ENCODE results near the gene KCNB1. TPM values are rescaled to one million over a fixed set of nuclear protein-coding genes. Genes with fewer than 3 reads are reported as not detected.

KCNB1 gene
- not detected in 2 replicates for total RNA-seq (2014; rRNA removed; shearing (Covaris generic))

- no peak for DNase-seq (ENCODE audit: low spot score)
Measured at GRCh38 chr20:49482621-49483017, at the start of gene KCNB1. TSS of gene KCNB1 (minus strand) at chr20:49482668. CDS start at chr20:49482480, 188 bp downstream.

- no peak for DNase-seq (ENCODE audit: low spot score)
Measured at GRCh38 chr20:49529470-49529869, 47.0 kb upstream of the KCNB1 start.

DNA sequence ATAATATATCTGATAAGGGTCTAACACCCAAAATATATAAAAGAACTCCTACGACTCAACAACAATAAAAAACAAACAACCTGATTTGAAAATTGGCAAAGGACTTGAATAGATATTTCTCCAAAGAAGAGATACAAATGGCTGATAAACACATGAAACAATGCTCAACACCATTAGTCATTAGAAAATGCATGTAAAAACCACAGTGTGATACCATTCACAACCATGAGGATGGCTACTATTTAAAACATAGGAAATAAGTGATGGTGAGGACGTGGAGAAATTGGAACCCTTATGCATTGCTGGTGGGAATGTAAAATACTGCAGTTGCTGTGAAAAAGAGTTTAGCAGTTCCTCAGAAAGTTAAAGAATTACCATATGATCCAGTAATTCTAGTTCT lies 44.1 kb upstream of the KCNB1 start:
- no peak for DNase-seq (ENCODE audit: low spot score)

DNA sequence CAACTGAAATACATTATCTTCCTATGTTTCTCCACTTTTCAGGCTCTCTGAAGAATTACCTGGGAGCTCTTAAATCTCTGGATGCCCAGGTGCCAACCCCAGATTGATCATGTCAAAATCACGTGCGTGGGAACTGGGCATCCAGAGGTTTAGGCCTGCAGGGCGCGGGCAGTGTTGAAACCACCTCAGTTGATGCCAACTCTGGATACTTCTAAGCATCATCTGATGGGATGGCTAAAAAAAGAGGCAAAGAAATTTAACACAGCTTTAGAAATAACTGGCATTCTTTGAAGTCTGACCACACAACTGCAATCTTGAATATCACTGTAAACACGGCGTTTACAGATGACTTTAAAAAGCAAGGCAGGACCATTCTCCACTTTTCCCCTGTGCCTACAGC lies 43.6 kb upstream of the KCNB1 start:
- no peak for DNase-seq (ENCODE audit: low spot score)

DNA sequence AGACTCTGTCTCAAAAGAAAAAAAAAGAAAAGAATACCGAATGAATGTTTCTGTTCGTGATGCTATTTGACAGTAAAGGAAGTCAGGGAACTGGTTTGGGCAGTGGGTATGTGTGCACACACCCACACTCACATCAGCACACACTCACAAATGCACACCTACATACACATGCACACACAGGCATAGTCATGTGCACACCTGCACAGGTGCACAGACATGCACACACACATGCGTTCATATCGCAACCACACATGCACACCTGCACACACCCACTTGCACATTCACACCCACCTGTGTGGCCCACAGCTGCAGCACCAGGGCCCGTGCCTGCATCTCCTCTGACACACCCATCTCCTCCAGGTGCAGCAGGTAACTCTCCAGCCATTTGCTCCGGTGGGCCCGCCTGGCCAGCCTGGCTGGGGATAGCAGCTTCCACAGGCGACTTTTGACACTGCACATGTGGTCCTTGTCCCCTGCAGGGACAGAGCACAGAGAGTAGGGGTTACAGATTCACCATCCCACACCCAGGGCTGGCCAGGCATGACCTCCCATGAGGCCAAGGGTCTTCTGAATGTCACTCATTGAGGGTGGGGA lies 41.4 kb upstream of the KCNB1 start:
- no peak for DNase-seq (ENCODE audit: low spot score)

DNA sequence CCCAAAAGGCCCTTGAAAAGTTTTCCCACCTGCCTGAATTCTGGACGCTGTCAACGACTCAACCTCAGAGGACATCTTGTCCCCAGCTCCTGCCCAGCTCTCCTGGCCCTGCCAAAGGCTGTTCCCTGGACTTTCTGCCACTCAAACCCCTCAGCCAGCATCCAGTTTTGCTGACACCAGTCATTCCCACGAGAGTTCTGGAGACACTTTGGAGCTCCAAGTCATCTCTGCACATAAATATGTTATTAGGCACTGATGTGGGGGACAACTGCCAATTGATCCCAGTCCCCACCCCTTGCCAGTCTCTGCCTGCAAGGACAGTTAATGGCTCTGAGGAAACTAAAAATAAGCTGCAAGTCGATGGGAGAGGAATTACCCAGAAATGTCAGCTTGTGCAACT lies 38.9 kb upstream of the KCNB1 start:
- no peak for DNase-seq (ENCODE audit: low spot score)

DNA sequence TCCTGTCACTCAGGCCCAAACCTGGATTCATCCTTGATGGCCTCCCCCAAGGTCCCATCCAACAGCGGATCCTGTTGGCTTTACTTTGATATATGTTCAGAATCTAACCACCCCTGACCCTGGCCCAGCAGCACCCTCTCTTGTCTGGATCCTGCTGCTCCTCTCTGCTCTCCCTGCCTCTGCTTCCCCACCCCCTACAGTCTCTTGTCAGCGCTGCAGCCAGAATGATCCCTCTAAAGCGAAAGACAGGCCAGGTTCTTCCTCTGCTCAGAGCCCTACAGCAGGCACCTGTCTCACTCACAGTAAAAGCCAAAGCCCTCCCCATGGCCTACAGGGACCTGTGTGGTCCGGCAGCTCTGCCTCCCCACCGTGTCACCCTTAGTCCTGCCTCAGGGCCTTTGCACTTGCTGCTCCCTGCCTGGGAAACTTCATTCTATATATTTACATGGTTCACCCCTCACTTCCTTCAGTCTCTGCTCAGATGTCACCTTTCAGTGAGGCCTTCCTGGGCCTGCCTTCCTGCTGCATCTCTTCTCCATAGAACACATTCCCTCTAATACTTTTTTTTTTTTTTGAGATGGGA lies 37.4 kb upstream of the KCNB1 start:
- DNase-seq (ENCODE audit: low spot score), result no peak

DNA sequence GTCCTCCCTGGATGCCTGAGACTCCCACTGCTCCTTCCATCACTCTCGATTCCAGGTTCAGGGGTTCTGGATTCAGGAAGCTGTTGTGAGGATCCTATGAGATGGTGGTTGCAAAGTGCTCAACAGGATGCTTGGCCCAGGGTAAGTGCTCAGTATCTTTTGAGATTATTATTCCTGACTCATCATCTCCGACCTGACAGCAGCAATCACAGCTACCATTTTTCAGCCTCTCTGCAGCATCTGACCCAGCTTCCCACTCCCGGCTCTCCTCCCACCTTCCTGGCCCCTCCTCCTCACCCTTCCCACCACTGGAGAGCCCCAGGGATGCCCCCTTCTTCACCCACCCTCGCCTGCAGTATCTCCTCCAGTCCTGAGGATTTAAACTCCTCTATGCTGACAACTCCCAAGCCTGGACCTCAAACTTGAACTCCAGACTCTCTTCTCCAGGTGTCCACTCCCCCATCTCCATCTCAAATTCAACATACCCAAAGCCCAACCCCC lies 36.8 kb upstream of the KCNB1 start:
- no peak for DNase-seq (ENCODE audit: low spot score)

DNA sequence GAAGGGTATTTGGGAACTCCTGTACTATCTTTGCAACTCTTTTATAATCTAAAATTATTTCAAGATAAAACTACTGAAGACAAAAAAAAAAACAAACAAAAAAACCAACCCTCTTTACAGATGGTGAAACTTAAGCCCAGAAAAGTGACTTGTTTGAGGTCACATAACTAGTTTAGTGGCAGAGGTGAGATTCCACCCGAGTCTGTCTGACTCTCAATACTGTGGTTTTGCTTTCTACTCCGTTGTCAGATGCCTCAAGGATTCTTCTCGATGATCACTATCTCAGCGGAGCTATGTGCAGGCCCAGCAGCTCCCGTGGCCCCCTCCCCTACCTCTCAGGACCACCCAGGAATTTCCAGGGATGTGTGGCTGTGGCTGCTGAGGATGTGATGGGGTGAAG lies 36.1 kb upstream of the KCNB1 start:
- DNase-seq (ENCODE audit: low spot score), result no peak

- DNase-seq (ENCODE audit: low spot score), result no peak
Measured at GRCh38 chr20:49517805-49518100, 35.3 kb upstream of the KCNB1 start.

DNA sequence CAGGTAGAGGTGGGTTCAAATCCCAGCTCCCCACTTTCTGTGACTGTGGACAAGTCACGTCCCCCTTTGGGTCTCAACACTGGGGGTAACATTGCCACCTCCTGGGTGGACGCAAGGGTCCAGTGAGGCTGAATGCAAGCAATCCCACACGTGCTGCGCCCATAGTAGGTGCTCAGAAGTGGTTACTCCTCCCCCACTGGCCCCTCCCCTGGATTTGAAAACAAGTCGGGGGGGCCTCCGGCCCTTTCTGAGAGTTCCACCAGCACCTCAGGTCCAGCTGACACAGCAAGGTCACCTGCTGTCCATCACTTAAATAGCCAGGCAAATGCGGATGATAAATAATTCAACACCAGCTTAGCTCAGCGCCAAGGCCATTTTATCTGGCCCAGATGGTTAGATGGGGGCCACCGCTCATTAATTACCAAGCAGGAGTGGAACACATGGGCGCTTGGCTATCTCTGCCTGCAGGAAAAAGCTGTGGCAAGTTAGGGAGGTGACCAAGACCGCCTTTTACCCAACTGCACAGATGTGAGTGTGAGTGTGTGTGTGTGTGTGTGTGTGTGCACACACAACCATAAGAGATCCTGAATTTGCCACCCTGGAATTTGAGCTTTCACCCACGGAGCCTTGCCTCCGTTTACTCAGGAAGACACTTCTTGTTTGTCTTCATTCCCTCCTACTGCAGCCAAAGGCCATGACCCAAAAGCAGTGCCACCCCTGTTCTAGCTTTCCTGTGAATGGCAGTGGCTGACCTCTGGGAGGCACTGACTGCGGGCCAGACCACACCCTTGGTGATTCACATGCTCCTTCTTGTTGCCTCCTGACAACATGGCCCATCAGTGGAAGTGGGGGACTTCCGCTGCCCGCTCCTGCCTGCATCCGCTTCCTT lies 34.7 kb upstream of the KCNB1 start:
- no peak for DNase-seq (ENCODE audit: low spot score)

DNA sequence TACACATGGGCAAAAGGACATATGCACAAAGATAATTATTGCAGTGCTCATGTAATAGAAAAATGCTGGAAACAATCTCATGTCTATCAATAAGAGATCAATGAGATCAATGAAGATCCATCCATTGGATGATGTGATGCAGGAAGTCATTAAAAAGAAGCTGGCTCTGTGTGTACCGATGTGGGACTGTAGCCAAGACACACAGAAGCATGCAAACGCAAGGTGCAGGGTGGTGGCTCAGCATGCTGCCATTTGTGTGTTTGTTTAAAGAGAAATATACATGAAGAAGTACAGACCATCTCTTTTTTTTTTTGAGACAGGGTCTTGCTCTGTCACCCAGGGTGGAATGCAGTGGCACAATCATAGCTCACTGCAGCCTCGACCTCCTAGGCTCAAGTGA lies 33.1 kb upstream of the KCNB1 start:
- peak; percentile 39 for DNase-seq (ENCODE audit: low spot score)

DNA sequence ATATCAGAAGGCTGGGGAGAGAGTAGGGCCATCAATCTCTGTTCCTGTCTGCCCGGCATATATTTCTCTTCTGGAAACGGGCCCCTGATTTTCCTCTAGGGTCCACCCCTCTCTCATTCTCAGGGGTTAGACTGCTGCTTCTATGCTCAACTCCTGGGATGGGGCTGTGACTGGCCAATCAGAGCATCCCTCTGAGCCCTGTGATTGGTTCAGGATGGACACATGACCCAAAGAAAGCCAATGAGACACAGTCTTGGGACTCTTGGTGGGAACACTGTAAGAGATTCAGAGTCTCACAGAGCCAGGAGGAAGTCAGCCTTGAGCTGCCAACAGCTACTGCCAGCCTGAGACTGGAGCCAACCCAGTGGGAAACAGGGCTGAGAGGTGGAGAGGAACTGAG lies 31.0 kb upstream of the KCNB1 start:
- DNase-seq (ENCODE audit: low spot score), result peak; percentile 23

DNA sequence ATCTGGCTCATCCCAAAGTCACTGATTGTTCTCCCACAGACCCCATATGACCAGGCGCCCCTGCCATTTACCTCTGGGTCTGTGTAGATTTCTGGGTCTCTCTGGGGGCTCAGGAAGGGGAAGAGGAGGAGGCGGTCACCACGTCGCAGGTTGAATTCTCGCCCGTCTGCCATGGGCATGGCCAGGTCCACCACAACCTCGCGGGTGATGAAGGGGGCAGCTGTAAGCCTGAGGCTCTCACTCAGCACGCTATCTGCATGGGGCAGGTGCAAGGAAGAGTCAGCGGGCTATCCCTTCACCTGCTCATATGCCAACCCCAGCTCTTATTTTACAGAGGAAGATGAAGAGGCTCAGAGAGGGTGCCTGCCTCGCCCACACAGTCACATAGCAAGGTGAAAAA lies 30.5 kb upstream of the KCNB1 start:
- DNase-seq (ENCODE audit: low spot score), result no peak

- no peak for DNase-seq (ENCODE audit: low spot score)
Measured at GRCh38 chr20:49511788-49512525, 29.5 kb upstream of the KCNB1 start.

DNA sequence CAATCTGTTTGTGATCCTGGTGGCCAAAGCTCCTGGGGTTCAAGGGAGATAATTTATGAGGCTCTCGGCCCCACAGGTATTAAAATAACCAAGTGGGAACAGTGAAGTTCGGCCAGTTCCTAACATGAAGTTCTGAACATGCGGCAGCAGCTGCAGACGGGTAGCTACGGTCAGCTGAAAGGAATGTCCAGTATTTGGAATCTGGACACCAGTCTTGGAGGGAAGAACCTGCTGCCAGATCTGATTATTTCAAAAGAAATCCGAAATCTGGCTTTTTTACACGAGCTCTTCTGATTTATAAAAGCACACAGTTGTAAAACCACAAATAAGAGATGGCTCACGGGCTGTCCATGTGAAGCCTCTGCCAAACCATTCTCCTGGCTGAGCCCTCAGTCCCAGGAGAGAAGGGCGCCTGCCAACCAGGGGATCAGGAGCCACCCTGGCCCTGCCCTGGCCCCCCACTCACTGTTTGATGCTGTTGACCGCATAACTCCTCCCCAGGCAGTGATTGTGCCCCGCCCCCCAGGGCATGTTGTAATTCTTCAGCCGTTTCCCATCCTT lies 28.2 kb upstream of the KCNB1 start:
- no peak for DNase-seq (ENCODE audit: low spot score)

DNA sequence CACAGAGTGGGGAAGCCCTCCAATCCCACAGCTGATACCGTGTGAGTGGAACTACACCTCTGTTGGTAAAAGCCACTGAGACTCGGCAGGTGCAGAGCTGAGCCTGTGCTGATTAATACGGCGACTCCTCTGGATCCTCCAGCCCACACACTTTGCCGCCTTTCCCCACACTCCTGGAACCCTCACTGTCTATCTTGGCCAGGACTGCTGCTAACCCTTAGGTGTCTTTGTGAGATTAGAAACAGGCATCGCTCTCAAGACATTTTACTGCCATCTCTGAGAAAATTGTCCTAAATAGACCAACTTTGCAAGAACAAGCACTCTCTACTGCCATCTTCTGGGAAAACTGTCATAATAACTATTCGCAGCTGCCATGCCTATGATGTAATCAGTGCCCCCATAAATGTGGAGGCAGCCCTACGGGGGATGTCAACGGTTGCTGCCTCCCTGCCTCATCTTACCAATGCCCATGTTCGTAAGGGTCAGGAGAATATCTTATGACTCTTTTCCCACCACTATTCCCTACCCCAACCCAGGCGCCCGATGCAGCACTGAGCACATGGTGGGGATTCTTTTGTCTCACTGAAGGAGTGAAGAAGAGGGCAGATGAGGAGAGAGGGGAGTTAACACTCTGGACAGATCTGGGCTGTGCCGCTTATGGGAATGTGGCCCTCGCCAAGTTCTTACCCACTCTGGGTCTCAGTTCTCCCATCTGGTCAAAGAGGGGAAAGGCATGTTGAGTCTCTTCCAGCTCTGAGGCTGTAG lies 26.1 kb upstream of the KCNB1 start:
- DNase-seq (ENCODE audit: low spot score), result peak; percentile 77

GRCh38 chr20:49507741-49508434 lies 25.4 kb upstream of the KCNB1 start:
- DNase-seq (ENCODE audit: low spot score), result no peak

GRCh38 chr20:49505518-49505917 lies 23.1 kb upstream of the KCNB1 start:
- DNase-seq (ENCODE audit: low spot score), result no peak

GRCh38 chr20:49503176-49503575 lies 20.7 kb upstream of the KCNB1 start:
- no peak for DNase-seq (ENCODE audit: low spot score)

Measured in HT-29 (cell line).